GM19193 (cell line): Measurements from ENCODE around the gene NEU4.

ENCODE experiments used
- POLR2A ChIP-seq: IDR thresholded peaks from 4 replicates; pipeline ENCODE4 v1.6.1; 2011; ENCODE audit not compliant: insufficient read depth, insufficient read length; ENCODE audit errors: extremely low read depth

Gene NEU4

DNA sequence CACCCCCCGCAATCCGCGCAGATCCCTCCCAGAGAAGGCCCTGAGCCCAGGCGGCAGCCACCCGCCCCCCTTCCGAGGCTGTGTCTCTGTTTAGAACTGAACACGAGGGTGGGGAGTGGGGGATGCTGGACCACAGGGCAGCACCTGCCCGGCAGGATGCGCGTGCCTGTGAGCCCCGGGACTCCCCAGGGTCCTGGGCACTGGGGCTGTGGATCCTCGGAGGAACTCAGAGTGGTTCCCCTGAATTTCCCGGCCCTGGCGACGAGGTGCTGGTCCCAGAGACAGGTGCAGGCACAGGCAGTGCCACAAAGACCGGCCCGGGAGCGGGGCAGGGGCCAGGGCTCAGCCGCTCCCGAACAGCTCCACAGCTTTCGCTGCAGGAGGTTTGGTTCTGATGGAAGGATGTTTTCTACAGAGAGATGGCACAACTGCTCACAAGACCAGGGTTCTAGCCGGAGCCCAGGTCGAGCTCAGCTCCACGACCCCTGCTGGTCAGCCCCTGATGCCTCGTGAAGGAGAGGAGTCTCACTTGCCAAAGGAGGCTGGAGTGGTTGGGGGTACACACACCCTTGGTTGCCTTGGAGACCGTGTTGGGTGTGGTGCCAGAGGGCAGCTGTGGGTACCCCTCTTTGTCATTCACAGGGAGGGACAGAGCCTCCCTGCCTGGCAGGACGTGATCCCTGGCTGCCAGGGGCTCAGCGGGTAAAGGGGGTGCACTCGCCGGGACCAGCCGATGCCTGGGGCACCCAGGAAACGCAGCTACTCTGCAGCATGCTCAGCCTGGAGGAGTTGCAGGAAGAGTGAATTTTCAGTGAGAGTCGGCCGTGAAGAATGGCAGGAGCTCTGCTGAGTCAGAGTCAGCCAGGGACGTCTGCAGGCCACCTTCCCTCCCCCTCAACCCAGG, 4.4 kb upstream of the NEU4 start:
- TF ChIP-seq POLR2A = no peak

DNA sequence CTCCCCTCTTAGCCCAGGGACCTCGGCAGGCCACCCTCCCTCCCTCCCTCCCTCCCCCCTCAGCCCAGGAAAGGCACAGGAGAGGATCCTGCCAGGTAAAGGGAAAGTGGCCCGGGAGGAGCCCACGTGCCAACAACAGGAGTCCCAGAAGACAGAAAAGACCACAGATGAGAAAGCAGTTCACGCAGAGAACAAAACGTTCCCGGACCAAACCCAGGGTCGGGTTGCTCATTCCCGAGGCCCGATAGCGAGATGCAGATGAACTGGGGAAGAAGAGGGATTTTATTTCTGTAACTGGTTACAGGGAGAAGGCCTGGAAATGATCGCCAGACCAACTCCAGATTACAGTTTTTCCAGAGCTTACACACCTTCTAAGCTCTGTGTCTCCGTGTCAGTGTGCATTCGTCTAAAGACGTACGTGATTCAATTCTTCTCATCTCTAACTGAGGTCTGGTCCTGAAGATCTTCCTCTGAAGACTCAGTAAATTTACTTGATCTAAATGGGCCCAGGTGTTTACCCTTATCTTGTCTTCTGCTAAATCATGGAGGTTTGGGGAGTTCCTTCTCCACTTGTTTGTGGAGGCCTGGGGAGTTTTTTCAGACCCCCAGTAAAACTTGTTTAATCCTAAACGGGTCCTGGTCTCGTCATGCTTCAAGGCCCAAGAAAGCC, 807 bp upstream of the NEU4 start:
- TF ChIP-seq POLR2A = no peak

DNA sequence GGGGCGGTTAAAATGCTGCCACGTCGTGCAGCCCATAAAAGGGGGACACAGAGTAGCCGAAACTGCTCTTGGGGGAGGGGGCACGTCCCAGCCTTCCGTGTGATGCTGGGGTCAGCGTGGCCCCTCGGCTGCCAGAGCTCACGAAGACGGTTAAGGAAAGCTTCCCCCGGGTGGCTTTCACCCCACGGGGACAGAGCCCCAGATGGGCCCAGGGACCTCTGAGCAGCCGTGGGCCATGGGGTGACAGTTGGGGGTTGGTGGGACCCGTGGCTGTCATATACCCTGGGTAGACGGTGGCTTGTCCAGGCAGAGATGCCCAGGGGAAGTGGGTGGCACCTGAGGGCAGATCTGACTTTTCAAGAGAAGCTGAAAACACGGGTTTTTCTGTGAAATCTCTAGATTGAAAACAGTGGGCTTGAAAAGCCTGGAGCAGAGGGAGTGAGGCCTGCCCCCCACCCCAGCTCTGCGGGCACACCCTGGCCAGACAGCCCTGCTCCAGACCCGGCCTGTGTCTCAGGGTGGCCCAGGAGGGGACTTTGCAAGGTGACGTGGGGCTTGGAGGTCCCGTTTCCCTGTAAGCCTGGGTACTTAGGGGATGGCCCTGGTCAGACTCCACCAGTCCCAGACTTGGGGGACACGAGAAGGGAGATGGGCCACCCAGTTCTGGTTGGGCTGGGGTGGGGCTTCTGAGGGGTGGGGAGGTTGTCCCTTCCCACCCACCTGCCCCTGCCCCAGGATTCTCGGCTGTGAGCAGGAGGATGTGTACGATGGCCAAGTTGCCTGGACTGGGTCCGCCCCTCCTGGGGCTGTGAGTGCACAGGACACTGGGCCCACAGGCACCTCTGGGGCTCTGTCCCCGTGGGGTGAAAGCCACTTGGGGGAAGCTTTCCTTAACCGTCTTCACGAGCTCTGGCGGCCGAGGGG, 652 bp downstream of the NEU4 start:
- TF ChIP-seq POLR2A = no peak

DNA sequence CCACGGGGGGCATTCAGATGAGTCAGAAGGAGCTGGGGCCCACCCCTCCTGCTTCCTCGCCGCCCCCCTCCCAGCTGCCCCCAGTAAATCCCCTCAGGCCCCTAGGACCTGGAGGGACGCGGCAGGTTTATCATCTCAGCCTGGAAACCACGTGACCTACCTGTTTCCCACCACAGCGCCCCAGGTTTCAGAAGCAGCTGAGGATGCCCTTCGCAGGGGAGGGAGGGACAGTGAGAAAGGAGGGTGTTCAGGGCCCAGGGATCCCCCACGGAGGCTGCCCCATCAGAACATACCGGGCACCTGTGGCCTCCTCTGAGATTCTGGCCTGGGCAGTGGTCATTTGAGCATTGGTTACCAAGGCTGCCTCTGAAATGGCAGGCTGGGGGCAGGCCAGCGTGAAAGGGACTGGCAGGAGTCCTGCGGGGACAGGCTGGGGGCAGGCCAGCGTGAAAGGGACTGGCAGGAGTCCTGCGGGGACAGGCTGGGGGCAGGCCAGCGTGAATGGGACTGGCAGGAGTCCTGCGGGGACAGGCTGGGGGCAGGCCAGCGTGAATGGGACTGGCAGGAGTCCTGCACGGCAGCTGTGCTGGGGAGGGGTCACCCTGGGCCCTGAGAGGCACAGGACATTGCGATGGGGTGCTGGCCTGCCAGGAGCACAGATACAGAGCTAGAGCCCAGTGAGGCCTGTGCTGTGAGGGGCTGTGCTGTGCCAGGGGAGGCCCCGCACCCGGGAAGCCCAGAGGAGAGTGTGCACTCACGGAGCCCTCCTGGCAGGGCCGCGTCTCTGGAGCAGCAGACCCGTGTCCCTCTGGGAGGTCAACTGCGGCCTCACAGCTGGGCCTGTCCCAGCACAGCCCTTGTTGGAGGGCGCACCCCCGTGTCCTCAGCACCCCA, 1.6 kb downstream of the NEU4 start:
- no peak for TF ChIP-seq POLR2A

DNA sequence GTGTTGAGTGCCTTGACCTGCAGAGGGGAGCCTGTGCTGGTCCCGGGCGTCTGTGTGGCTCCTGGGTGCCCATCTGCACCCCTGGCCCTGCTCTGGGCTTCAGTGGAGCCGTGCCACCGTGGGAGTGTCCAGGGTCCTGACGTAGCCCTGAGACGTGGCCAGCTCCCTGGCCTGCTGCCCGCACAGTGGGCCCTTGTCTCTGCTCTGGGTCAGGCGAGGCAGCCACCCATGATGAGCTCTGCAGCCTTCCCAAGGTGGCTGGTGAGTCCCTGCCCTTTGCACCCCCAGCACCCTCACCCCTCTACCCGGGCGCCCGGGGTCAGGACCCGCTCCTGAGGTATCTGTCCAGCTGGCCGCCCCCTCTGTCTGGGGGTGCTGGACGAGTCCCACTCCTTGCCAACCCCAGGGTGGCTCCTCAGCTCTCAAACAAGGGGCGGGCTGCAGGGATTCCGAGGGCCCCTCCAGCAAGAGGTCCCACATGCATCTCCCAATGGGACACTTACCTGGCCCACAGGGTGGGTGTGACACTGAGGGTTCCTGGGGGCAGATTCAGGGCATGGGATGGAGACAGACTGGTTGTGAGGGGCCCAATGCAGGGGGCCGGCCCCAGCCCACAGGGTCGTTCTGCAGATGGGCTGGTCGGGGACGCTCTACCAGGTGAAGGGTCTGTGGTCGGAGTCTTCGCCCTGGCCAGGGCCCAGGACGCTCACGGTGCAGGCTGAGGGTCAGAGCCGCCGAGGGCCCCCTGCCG, 2.4 kb downstream of the NEU4 start:
- no peak for TF ChIP-seq POLR2A

DNA sequence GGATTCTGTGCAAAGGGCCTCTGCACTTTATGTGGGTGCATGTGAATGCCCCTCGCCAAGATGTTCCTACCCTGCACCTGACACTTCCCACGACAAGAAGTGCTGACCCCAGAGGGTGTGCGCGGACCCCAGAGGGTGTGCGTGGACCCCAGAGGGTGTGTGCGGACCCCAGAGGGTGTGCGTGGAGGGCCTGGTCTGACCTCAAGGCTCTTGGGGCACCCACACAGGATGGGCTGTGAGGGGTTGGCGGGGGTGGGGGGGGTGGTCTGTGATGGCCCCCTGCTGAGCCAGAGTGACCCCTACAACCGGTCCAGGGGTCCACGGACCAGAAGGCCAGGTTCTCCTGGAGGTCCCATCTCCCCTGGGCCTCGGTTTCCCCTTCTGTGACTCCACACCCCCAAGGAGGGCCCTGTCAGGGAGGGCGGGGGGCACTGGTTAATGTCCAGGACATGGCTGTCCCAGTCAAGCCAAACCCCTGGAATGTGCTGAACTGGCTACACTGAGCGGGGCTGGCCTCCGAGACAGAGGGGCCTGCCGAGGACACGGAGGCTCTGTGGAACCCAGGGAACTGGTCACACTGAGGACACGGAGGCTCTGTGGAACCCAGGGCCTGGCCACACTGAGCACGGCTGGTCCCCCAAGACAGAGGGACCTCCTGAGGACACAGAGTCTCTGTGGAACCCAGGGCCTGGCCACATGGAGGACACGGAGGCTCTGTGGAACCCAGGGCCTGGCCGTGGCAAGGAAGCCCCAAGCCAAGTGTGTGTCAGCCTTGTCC, 3.1 kb downstream of the NEU4 start:
- no peak for TF ChIP-seq POLR2A

DNA sequence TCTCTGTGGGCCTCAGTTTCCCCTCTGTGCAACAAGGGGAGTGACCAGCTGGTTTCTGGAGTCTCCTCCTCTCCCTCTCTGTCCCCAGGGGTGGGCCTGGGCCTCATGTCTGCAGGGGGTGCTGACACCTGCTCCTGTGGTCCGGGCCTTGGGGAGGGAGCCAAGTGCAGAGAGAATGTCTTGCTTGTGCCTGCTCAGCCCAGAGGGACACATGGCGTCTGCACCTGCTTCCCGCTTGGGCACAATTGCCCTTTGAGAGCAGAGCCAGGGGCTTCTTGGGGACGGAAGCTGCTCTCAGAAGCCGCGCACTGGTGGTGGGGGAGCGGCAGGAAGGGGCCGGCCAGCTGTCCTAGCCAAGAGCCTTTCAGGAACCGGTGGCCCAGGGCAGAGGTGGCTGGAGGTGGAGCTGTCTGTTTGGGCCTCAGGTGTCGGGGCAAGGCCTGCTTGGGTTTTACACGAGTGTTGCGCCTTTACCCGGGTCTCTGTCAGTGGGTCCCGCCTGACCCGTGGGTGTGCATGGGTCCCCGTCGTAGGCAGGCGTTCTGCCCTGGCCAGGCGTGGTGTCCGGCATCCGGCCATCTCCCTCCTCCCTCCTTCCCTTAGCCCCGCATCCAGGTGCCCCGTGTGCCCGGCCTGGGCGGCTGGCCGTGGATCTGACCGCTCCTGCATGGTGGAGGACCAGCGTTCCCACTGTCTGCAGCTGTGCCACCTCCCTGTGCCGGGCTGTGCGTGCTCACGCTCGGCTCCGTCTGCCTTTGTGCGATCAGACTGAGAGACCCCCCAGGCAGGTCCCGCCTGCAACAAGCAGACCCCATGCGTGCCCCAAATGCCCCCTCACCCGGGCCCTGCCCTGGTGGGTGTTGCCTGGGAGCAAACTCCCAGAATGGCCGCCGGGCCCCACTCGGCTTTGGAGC, 4.0 kb downstream of the NEU4 start:
- TF ChIP-seq POLR2A = no peak

DNA sequence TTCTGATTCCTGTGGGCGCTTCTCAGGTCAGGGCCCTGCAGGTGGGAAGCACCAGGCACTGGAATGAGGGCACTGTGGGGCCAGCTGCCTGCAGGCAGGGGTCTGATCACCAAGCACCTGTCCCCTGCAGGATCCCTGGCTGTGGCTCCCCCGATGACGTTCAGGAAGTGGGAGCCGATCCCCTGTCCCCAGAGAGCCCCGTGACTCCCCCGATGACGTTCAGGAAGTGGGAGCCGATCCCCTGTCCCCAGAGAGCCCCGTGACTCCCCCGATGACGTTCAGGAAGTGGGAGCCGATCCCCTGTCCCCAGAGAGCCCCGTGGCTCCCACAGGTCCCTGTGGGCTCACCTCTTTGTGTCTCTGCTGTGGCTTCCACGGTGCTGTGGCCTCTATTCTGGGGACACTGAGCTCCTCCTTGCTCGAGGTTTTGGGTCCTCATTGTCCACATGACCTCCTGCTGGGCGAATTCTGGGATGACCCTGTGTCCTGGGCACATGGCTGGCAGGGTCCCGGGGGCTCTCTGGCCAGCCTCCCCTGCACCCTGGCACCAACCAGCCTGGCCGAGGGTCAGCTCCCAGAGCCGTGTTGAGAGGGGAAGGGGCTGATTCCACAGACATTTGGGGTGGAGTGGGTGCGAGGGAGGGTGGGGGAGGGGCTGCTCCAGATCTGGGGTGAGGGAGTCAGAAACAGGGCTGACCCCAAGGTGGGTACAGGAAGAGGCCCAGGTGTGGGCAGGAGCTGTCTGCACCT, 4.8 kb downstream of the NEU4 start:
- TF ChIP-seq POLR2A = no peak

DNA sequence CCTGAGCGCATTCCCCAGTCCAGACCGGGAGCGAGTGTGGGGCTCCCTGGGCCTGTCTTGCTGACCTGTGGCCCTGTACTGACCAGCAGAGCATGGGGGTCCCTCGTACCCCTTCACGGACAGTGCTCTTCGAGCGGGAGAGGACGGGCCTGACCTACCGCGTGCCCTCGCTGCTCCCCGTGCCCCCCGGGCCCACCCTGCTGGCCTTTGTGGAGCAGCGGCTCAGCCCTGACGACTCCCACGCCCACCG, 5.3 kb downstream of the NEU4 start:
- no peak for TF ChIP-seq POLR2A

DNA sequence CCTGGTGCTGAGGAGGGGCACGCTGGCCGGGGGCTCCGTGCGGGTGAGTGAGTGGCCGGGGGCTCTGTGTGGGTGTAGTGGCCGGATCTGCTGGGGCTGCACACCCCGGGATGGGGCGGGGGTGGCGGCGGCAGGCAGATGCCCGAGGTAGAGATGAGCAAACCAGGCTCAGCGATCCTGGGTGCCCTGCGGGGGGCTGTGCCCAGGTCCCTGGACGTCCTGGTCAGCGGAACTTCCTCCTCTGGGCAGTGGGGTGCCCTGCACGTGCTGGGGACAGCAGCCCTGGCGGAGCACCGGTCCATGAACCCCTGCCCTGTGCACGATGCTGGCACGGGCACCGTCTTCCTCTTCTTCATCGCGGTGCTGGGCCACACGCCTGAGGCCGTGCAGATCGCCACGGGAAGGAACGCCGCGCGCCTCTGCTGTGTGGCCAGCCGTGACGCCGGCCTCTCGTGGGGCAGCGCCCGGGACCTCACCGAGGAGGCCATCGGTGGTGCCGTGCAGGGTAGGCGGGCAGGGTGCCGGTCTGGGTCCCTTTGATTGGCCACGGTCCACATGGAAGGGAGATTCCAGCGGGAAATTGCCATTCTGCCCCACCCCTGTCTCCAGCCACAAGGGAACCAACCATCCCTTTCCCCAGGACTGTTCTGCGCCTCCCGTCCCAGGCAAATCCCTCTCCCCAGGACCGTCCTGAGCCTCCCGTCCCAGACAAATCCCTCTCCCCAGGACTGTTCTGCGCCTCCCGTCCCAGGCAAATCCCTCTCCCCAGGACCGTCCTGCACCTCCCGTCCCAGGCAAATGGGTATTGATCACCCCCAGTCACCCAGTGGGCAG, 5.9 kb downstream of the NEU4 start:
- no peak for TF ChIP-seq POLR2A

DNA sequence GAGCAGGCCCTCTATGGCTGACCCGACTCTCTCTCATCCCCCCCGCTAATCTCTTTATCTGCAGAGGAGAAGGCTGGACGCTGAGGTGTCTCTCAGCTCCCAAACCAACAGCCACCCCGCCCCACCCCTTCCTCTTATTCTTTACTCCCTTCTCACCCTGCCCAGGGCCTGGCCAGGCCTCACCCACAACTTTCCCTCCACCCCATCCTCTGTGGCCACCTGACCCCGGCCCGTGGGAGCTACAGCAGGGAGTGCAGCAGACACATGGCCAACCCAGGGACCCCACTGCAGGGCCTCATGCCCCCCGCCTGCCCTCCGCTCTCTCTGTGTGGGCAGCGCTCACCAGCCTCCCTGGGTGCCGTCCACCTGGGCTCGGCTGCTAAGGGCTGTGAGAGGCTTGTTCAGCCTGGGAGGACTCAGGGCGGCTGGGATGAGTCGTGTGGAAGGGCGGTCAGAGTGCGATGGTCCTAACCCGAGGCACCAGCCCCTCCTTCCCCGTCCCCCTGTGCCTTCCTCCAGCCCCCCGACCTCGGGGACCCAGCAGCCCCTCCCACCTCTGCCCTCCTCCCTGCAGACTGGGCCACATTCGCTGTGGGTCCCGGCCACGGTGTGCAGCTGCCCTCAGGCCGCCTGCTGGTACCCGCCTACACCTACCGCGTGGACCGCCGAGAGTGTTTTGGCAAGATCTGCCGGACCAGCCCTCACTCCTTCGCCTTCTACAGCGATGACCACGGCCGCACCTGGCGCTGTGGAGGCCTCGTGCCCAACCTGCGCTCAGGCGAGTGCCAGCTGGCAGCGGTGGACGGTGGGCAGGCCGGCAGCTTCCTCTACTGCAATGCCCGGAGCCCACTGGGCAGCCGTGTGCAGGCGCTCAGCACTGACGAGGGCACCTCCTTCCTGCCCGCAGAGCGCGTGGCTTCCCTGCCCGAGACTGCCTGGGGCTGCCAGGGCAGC, 6.8 kb downstream of the NEU4 start:
- no peak for TF ChIP-seq POLR2A
